Activated CD4-positive, alpha-beta T cell treated with anti-CD3 and anti-CD28 coated beads, Interleukin-2, amount 10 ng/mL, durations not matched to agents 7 days and 5 days (primary cell): ENCODE results near the gene MGAT4C. TPM values are rescaled to one million over a fixed set of nuclear protein-coding genes. Genes with fewer than 3 reads are reported as not detected.

Source experiments
- CTCF ChIA-PET: fragments of 350-600 bp; sonication (Branson Sonifier 250); formaldehyde crosslinking; loops from one replicate; lab custom pipeline; 2021; ENCODE audit warnings: antibody characterized with exemption; lab: Charles Lee
- POLR2A ChIA-PET: fragments of 350-600 bp; sonication (Branson Sonifier 250); formaldehyde crosslinking; loops from one replicate; lab custom pipeline; 2021; ENCODE audit warnings: antibody characterized with exemption; lab: Charles Lee
- DNase-seq: peaks from one replicate; pipeline ENCODE4 v3.0.0-alpha.2; 2020
- H3K27ac Mint-ChIP-seq: one replicate; pipeline ENCODE4 v1.8.0; 2021; ENCODE audit warnings: mild to moderate bottlenecking, moderate library complexity, mixed read lengths
- H3K27me3 Mint-ChIP-seq: one replicate; pipeline ENCODE4 v1.8.0; 2021; ENCODE audit warnings: mixed read lengths
- H3K36me3 Mint-ChIP-seq: one replicate; pipeline ENCODE4 v1.8.0; 2021; ENCODE audit warnings: low read depth, mixed read lengths
- H3K4me1 Mint-ChIP-seq: one replicate; pipeline ENCODE4 v1.8.0; 2021; ENCODE audit warnings: mixed read lengths
- H3K4me3 Mint-ChIP-seq: one replicate; pipeline ENCODE4 v1.8.0; 2021; ENCODE audit warnings: mild to moderate bottlenecking, moderate library complexity, mixed read lengths
- H3K9me3 Mint-ChIP-seq: one replicate; pipeline ENCODE4 v1.8.0; 2021; ENCODE audit warnings: mixed read lengths
- total RNA-seq, 2 experiments: library from RNA; stranded (reverse); gene quantifications; one replicate each; pipeline ENCODE4 v1.2.3, GENCODE V29; 2021

The MGAT4C gene
- total RNA-seq, 2 experiments from 2014 or later, result not detected

DNA sequence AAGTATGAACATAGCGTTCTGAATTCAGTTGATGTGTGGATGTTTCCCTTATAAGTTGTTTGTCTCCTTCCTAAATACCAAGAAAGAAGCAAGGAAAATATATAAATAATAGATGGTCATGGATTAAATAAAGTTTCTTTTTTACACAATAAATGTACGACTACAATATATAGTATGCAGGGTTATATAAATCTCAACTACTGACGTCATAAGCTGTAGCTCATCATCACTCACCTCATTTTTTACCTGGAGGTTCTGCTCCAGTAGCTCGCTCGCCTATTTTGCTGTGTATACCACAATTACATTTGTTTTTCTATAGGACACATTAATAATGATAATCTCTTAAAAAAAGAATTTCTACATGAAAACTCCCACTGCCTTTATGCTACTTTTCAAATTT is 272.6 kb downstream of the MGAT4C start:
- Mint-ChIP-seq H3K9me3 (no peaks in the 10 kb centered on the region), H3K36me3 (no peaks in the 10 kb centered on the region), H3K4me3 (no peak overlapping the region), H3K4me1 (no peaks in the 10 kb centered on the region), H3K27ac (no peak overlapping the region), H3K27me3 (no peaks in the 10 kb centered on the region)
- POLR2A ChIA-PET, result no interaction called here
- CTCF ChIA-PET, result no interaction called here
- DNase-seq, result no peak

DNA sequence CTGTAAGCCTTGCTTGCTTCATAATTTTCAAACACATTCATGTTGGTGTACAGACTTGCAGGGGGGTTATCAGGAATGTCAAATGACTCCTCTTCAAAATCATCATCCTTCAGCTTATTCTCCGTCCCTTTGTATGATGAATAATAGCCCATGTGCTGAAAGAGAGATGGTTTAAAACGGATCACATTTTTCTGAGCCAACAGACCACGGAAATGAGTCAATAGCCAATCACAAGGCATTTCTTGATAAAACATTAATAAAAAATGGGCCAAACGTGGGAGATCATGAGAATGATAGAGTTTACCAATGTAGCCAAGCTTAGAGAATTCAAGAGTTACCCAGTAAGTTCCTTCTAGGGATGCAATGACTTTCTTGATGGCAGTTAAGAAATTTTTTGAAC is 276.6 kb downstream of the MGAT4C start:
- H3K27me3 Mint-ChIP-seq, result no peaks in the 10 kb centered on the region
- CTCF ChIA-PET, result no interaction called here
- POLR2A ChIA-PET, result no interaction called here
- no peaks in the 10 kb centered on the region for H3K9me3 Mint-ChIP-seq
- no peak overlapping the region for H3K27ac Mint-ChIP-seq
- no peaks in the 10 kb centered on the region for H3K4me1 Mint-ChIP-seq
- no peak overlapping the region for H3K4me3 Mint-ChIP-seq
- no peaks in the 10 kb centered on the region for H3K36me3 Mint-ChIP-seq
- no peak for DNase-seq

DNA sequence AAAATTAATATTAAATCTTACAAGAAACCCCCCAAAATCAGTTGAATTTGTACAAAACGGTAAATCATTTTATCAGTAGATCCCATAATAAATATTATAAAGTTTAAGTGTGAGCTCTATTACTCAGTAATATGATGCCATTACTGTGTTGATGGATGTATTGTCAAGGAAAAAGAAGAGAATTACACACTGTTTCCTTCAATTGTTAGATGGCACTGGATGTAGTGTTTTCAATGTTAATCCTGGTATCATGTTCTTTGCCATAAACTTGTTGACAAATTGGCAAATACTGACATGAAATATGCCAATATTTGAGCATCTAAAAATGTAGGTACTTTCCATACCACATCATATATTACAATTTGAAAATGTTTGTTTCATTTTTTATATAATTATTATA is 280.5 kb downstream of the MGAT4C start:
- Mint-ChIP-seq H3K36me3 (no peaks in the 10 kb centered on the region), H3K27ac (no peak overlapping the region), H3K4me3 (no peak overlapping the region), H3K27me3 (no peaks in the 10 kb centered on the region), H3K4me1 (no peaks in the 10 kb centered on the region), H3K9me3 (no peaks in the 10 kb centered on the region)
- DNase-seq, result no peak
- POLR2A ChIA-PET, result no interaction called here
- CTCF ChIA-PET, result no interaction called here

DNA sequence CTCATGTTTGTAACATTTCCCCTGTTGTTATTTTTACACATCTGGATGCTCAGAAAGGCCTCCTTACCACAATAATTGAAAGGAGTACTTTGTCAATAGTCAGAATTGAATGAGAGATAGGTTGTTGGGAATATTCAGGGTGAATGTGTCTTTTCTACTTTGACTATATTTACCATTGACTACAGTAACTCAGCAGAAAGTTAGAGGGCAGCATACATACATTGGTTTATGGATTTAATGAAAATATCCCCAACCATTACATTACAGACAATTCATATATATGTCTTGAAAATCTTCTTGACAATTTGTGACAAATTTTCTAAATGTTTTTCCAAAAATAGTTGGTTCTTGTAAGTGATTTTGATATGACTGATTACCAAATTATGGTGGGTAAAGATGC is 284.4 kb downstream of the MGAT4C start:
- DNase-seq, result no peak
- Mint-ChIP-seq H3K27me3 (no peaks in the 10 kb centered on the region), H3K9me3 (no peaks in the 10 kb centered on the region), H3K4me3 (no peak overlapping the region), H3K27ac (no peak overlapping the region), H3K4me1 (no peaks in the 10 kb centered on the region), H3K36me3 (no peaks in the 10 kb centered on the region)
- ChIA-PET POLR2A (no interaction called here), CTCF (no interaction called here)

DNA sequence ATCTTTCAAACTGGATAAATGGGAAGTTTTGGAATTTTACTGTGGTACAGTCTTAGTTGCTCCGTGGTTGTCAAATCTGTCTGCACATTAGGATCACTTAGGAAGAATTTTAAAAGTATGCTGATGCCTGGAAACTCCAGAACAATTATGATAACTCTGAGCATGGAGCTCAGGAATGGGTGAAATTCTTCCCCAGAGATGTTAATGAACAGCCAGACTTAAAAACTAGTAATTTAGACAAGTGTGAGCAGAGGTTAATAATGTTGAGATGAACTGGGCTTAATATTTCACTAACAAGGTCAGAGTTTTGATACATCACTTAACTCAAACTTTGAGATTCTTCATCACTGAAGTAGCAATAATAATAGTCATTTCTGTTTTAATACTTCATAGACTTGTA is 287.6 kb downstream of the MGAT4C start:
- H3K27ac Mint-ChIP-seq, result no peak overlapping the region
- no peaks in the 10 kb centered on the region for H3K9me3 Mint-ChIP-seq
- no peaks in the 10 kb centered on the region for H3K27me3 Mint-ChIP-seq
- no peaks in the 10 kb centered on the region for H3K4me1 Mint-ChIP-seq
- ChIA-PET POLR2A (no interaction called here), CTCF (no interaction called here)
- H3K36me3 Mint-ChIP-seq, result no peaks in the 10 kb centered on the region
- DNase-seq, result no peak
- H3K4me3 Mint-ChIP-seq, result no peak overlapping the region

DNA sequence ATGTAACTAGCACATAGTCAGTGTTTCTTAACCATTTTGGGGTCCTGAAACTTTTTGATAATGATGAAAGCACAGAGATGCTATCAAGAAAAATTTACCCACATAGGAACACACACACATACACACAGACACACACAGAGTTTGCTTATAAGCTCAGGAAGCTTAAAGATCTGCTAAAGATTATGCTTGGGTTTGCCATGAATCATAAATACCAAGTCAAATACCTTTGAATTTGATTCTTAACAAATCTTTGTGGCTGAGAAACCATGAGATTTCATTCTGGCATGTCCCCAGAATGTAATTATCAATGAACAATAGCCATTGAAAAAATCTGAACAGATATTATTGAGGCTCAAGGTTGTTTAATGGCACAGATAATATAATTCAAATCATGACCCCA is 292.9 kb downstream of the MGAT4C start:
- POLR2A ChIA-PET, result no interaction called here
- Mint-ChIP-seq H3K27ac (no peak overlapping the region), H3K36me3 (no peaks in the 10 kb centered on the region), H3K9me3 (no peaks in the 10 kb centered on the region), H3K4me3 (no peak overlapping the region), H3K4me1 (no peaks in the 10 kb centered on the region), H3K27me3 (no peaks in the 10 kb centered on the region)
- CTCF ChIA-PET, result no interaction called here
- no peak for DNase-seq

DNA sequence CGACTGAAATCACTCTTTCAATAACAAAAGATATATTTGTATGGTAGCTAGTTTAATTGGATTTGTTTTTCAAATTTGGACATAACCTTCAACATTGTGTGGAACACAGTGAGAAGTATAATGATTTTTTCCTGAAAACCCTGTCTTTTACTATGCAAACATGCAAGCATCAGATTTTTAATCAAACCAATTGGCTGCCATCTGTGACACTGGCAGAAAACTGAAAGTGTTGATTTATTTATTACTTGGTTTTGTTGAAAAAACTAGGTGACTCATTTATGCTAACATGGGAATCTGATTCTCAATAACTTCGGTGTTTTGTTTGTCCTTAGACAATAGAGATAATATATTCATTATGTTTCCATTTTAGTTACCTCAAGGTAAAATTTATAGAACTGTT is 300.1 kb downstream of the MGAT4C start:
- no peaks in the 10 kb centered on the region for H3K4me1 Mint-ChIP-seq
- H3K27ac Mint-ChIP-seq, result no peak overlapping the region
- H3K9me3 Mint-ChIP-seq, result no peaks in the 10 kb centered on the region
- no peak for DNase-seq
- no peak overlapping the region for H3K4me3 Mint-ChIP-seq
- CTCF ChIA-PET, result no interaction called here
- no peaks in the 10 kb centered on the region for H3K36me3 Mint-ChIP-seq
- POLR2A ChIA-PET, result no interaction called here
- H3K27me3 Mint-ChIP-seq, result no peaks in the 10 kb centered on the region

DNA sequence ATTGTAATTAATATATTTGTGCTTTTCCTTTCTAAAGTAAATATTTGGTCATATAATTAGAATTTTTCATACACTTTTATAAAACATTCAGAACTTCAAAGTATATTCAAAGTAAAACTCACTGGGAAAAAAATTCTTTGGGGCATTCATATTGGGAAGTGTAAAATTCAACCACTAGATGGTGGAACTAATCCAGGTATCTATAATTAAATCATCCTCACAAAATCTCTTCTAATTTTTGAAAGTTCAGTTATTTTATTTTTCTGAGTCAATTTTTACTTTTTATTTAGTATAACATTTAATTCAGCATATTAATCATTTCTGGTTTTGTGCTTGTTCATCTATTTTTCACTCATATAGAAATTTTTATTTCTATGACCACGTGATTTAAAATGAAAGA is 301.1 kb downstream of the MGAT4C start:
- Mint-ChIP-seq H3K9me3 (no peaks in the 10 kb centered on the region), H3K27me3 (no peaks in the 10 kb centered on the region), H3K4me1 (no peaks in the 10 kb centered on the region), H3K4me3 (no peak overlapping the region), H3K27ac (no peak overlapping the region), H3K36me3 (no peaks in the 10 kb centered on the region)
- ChIA-PET CTCF (no interaction called here), POLR2A (no interaction called here)
- DNase-seq, result no peak

DNA sequence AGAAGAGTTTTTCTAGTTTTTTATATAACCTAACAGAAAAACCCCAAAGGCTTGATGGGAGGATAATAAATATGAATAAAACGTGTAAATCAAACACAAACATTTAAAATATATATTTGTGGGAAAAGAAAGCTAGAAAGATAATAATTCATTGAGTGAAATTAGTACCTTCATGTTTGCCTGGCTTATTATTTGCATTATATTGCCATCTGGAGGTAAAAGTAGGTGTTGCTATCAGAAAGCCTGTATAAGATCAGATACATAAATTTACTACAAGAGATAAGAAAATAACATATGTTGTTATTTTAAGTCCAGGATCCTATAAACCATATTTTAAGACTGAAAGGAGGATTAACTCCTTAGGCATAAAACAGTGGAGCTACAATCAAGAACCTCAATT is 304.4 kb downstream of the MGAT4C start:
- ChIA-PET POLR2A (no interaction called here), CTCF (no interaction called here)
- Mint-ChIP-seq H3K4me1 (no peaks in the 10 kb centered on the region), H3K27me3 (no peaks in the 10 kb centered on the region), H3K9me3 (no peaks in the 10 kb centered on the region), H3K27ac (no peak overlapping the region), H3K36me3 (no peaks in the 10 kb centered on the region), H3K4me3 (no peak overlapping the region)
- no peak for DNase-seq

DNA sequence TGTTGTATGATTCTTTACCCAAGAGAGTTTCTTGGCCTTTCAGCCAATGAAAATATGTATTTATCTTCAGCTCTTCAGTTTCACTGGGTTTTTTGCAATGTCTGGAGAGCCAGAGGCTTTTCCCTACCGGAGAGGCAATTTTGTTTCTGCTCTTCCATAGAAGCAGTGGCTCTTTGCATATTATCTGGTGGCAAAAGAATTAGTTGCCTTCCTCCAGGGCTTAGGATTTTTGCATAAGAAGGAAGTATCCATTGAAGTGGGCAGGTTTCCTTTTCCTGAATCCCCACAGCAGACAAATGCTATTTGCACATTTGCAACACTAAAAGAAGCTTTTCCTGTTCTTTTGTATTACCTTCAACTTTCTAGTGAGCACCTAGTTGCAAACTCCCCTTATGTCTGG is 306.9 kb downstream of the MGAT4C start:
- no peaks in the 10 kb centered on the region for H3K27me3 Mint-ChIP-seq
- CTCF ChIA-PET, result no interaction called here
- H3K4me3 Mint-ChIP-seq, result no peak overlapping the region
- no peaks in the 10 kb centered on the region for H3K4me1 Mint-ChIP-seq
- DNase-seq, result no peak
- POLR2A ChIA-PET, result no interaction called here
- no peaks in the 10 kb centered on the region for H3K36me3 Mint-ChIP-seq
- H3K27ac Mint-ChIP-seq, result no peak overlapping the region
- peaks cover 2% of the 10 kb centered on the region for H3K9me3 Mint-ChIP-seq

DNA sequence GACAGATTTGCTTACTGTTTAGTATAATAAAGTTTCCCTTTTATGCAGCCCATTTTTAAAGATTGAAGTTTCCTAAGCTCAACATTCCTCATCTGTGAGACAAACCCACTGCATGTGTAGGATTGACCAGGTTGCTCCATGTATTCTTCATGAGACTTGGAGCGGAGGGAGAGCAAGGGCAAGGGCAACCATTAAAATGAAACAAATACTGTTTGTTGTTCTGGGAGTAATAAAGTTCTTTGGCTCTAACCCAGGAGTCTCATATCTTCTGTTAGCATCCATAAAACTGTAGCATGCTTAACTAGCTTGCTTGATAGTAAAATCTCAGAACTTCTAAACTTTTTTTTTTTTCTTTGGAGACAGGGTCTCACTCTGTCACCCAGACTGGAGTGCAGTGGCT is 307.9 kb downstream of the MGAT4C start:
- Mint-ChIP-seq H3K27me3 (no peaks in the 10 kb centered on the region), H3K9me3 (peaks cover 2% of the 10 kb centered on the region), H3K27ac (no peak overlapping the region), H3K4me3 (no peak overlapping the region), H3K4me1 (no peaks in the 10 kb centered on the region), H3K36me3 (no peaks in the 10 kb centered on the region)
- DNase-seq, result no peak
- POLR2A ChIA-PET, result no interaction called here
- CTCF ChIA-PET, result no interaction called here

DNA sequence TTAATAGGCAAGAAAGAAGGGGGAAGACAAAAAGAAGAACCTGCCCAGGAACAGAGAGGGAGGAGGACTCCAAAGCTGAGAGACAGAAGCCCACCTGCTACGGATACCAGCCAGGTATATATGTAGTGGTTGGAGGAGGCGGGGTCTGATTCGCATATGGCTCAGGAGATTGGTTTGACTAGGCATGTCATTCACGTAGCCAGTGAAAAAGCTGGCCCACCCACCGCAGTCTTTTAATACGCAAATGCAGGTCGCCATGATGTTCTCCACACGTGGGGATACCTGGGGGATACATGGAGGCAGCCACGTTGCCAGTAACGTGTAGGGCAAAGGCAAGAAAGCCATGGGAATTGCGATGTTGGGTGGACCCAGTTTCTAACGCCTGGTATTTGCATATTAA is 308.9 kb downstream of the MGAT4C start:
- no peak overlapping the region for H3K4me3 Mint-ChIP-seq
- ChIA-PET CTCF (no interaction called here), POLR2A (no interaction called here)
- no peaks in the 10 kb centered on the region for H3K27me3 Mint-ChIP-seq
- no peak for DNase-seq
- H3K9me3 Mint-ChIP-seq, result peaks cover 2% of the 10 kb centered on the region
- H3K4me1 Mint-ChIP-seq, result no peaks in the 10 kb centered on the region
- H3K36me3 Mint-ChIP-seq, result no peaks in the 10 kb centered on the region
- H3K27ac Mint-ChIP-seq, result no peak overlapping the region

DNA sequence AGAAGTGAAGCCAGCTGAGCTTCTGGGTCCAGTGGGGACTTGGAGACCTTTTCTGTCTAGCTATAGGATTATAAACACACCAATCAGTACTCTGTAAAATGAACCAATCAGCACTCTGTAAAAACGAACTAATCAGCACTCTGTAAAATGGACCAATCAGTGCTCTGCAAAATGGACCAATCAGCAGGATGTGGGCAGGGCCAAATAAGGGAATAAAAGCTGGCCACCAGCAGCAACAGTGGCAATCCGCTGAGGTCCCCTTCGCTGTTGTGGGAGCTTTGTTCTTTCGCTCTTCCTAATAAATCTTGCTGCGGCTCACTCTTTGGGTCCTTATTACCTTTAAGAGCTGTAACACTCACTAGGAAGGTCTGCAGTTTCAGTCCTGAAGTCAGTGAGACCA is 309.8 kb downstream of the MGAT4C start:
- no peaks in the 10 kb centered on the region for H3K27me3 Mint-ChIP-seq
- DNase-seq, result no peak
- no peaks in the 10 kb centered on the region for H3K4me1 Mint-ChIP-seq
- H3K4me3 Mint-ChIP-seq, result no peak overlapping the region
- ChIA-PET CTCF (no interaction called here), POLR2A (no interaction called here)
- H3K9me3 Mint-ChIP-seq, result peaks cover 2% of the 10 kb centered on the region
- H3K36me3 Mint-ChIP-seq, result no peaks in the 10 kb centered on the region
- no peak overlapping the region for H3K27ac Mint-ChIP-seq

DNA sequence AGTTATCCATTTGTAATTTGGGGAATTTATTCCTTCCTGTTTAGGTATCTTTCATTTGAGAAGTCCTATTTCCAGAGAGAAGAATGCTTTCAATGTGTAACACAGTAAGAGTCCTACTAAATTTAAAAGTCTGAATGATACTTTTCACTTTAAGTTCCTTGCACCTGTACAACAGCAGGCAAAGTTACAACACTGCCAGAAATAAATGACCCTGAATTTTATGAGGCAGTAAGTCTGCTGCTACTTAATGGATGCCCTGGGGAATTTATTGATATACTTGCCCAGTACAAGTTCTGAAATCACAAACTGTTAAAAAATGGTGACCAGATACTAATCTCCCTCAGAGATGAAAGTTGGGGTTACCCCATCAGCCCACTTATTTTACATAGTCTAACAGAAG is 329.0 kb downstream of the MGAT4C start:
- CTCF ChIA-PET, result no interaction called here
- Mint-ChIP-seq H3K27me3 (no peaks in the 10 kb centered on the region), H3K4me1 (no peaks in the 10 kb centered on the region), H3K36me3 (no peaks in the 10 kb centered on the region), H3K9me3 (no peaks in the 10 kb centered on the region), H3K27ac (no peak overlapping the region), H3K4me3 (no peak overlapping the region)
- no peak for DNase-seq
- POLR2A ChIA-PET, result no interaction called here
